HL-60 (cell line): ENCODE measurements around the gene LRRC8D.

ENCODE experiments used
- DNase-seq, 2 experiments: peaks; one replicate each; pipeline ENCODE4 v3.0.0-alpha.2; 2010 to 2020; ENCODE audit warnings: low read depth in 1 of 2, low spot score in 1 of 2
- H3K27ac ChIP-seq: fragments of 250-450 bp; sonication (Bioruptor Pico); replicated peaks from 2 replicates; pipeline ENCODE4 v1.5.1; 2020; ENCODE audit warnings: mild to moderate bottlenecking, moderate library complexity
- H3K27me3 ChIP-seq: fragments of 250-450 bp; sonication (Bioruptor Pico); 2 replicates; pipeline ENCODE4 v1.5.1; 2021; ENCODE audit warnings: mild to moderate bottlenecking, moderate library complexity; ENCODE audit not compliant: insufficient read depth, poor library complexity, severe bottlenecking
- H3K4me3 ChIP-seq: replicated peaks from 2 replicates; pipeline ENCODE4 v1.5.1; 2011; ENCODE audit warnings: mild to moderate bottlenecking, control low read depth, low read length; ENCODE audit not compliant: insufficient read depth
- GABPA ChIP-seq: IDR thresholded peaks from 2 replicates; pipeline ENCODE4 v1.6.1; 2012; ENCODE audit warnings: low read depth
- POLR2AphosphoS5 ChIP-seq: IDR thresholded peaks from 2 replicates; pipeline ENCODE4 v1.6.1; 2012; ENCODE audit warnings: low read depth
- SPI1 ChIP-seq: IDR thresholded peaks from 2 replicates; pipeline ENCODE4 v1.6.1; 2012; ENCODE audit warnings: low read depth, mild to moderate bottlenecking, borderline replicate concordance
- TF ChIP-seq, protein P1 (sequence below): IDR thresholded peaks from 2 replicates; pipeline ENCODE4 v1.6.1; 2012; ENCODE audit warnings: low read depth; ENCODE audit not compliant: insufficient replicate concordance
- TF ChIP-seq, protein P2 (sequence below): IDR thresholded peaks from one replicate; pipeline ENCODE4 v1.5.1; 2011; ENCODE audit warnings: low read length, control low read depth, inconsistent platforms; ENCODE audit not compliant: insufficient read depth

LRRC8D gene

DNA sequence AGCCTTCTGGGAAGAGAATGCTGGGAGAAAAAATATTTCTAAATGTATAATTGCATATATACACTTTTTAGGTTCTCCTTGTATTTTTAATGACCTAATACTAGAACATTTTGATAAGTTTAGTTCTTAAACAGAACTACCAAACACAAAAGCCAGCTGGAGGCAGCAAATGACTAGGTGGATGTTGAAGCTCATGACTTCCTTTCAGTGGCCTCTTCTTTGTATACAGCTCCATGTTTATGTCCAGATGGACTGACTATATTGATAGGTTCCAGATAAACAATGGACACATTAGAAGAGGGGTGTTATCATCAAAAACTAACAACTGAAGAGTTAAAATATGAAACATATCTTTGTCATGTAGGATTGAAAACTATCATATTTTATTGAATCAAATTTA lies 52.5 kb downstream of the LRRC8D start:
- TF ChIP-seq GABPA (no peak), POLR2AphosphoS5 (no peak), SPI1 (no peak)
- TF ChIP-seq, protein P1, sequence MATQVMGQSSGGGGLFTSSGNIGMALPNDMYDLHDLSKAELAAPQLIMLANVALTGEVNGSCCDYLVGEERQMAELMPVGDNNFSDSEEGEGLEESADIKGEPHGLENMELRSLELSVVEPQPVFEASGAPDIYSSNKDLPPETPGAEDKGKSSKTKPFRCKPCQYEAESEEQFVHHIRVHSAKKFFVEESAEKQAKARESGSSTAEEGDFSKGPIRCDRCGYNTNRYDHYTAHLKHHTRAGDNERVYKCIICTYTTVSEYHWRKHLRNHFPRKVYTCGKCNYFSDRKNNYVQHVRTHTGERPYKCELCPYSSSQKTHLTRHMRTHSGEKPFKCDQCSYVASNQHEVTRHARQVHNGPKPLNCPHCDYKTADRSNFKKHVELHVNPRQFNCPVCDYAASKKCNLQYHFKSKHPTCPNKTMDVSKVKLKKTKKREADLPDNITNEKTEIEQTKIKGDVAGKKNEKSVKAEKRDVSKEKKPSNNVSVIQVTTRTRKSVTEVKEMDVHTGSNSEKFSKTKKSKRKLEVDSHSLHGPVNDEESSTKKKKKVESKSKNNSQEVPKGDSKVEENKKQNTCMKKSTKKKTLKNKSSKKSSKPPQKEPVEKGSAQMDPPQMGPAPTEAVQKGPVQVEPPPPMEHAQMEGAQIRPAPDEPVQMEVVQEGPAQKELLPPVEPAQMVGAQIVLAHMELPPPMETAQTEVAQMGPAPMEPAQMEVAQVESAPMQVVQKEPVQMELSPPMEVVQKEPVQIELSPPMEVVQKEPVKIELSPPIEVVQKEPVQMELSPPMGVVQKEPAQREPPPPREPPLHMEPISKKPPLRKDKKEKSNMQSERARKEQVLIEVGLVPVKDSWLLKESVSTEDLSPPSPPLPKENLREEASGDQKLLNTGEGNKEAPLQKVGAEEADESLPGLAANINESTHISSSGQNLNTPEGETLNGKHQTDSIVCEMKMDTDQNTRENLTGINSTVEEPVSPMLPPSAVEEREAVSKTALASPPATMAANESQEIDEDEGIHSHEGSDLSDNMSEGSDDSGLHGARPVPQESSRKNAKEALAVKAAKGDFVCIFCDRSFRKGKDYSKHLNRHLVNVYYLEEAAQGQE, result no peak
- TF ChIP-seq, protein P2, sequence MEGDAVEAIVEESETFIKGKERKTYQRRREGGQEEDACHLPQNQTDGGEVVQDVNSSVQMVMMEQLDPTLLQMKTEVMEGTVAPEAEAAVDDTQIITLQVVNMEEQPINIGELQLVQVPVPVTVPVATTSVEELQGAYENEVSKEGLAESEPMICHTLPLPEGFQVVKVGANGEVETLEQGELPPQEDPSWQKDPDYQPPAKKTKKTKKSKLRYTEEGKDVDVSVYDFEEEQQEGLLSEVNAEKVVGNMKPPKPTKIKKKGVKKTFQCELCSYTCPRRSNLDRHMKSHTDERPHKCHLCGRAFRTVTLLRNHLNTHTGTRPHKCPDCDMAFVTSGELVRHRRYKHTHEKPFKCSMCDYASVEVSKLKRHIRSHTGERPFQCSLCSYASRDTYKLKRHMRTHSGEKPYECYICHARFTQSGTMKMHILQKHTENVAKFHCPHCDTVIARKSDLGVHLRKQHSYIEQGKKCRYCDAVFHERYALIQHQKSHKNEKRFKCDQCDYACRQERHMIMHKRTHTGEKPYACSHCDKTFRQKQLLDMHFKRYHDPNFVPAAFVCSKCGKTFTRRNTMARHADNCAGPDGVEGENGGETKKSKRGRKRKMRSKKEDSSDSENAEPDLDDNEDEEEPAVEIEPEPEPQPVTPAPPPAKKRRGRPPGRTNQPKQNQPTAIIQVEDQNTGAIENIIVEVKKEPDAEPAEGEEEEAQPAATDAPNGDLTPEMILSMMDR, result no peak
- no peak for DNase-seq
- Histone ChIP-seq H3K27ac (no peak overlapping the region), H3K4me3 (no peak overlapping the region), H3K27me3 (no peaks in the 10 kb centered on the region)

DNA sequence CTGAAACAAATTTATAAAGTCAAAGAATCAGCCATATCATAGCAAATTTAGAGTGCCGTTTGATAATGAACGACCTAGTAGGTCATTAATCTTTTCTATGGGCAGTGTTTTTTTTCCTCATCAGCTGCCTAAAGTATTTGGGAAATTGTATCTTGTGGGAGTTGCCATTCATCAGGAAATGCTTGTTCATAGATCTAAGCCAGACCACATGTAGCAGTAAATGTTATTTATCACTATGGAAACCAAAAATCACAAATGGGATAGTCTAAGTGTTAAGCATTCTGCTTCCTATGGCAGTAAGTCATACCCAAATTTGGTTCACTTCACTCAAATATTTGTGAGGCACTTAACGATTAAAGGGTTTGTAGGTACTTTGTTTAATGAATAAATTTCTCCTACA lies 52.9 kb downstream of the LRRC8D start:
- no peak for DNase-seq
- H3K27ac ChIP-seq, result no peak overlapping the region
- TF ChIP-seq, protein P2, result no peak
- no peak for TF ChIP-seq GABPA
- TF ChIP-seq SPI1, result no peak
- TF ChIP-seq, protein P1, result no peak
- TF ChIP-seq POLR2AphosphoS5, result no peak
- no peaks in the 10 kb centered on the region for H3K27me3 ChIP-seq
- H3K4me3 ChIP-seq, result no peak overlapping the region

DNA sequence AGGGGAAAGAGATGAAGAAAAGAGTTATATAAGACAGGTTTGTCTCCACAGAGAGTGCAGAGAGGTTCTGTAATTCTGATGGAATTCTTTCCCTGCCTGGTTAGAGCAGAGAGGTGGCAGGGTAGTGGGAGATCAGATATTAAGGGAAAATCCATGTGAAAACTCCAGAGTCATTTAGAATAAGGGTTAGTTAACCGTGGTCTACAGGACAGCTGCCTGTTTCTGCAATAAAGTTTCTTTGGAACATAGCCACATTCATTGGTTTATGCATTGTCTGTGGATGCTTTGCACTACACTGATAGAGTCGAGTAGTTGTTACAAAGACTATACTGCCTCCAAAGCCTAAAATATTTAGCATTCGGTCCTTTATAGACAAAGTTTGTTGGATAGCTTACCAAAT lies 55.6 kb downstream of the LRRC8D start:
- no peak for DNase-seq
- Histone ChIP-seq H3K27me3 (no peaks in the 10 kb centered on the region), H3K27ac (no peak overlapping the region), H3K4me3 (no peak overlapping the region)
- TF ChIP-seq, protein P2, result no peak
- TF ChIP-seq SPI1, result no peak
- no peak for TF ChIP-seq POLR2AphosphoS5
- TF ChIP-seq GABPA, result no peak
- TF ChIP-seq, protein P1, result no peak
